Right atrium auricular region (tissue), 2 donors: Measurements from ENCODE around the gene KCNIP4. TPM values are rescaled to one million over a fixed set of nuclear protein-coding genes. Genes with fewer than 3 reads are reported as not detected.

Experiments
- DNase-seq: peaks from one replicate; pipeline ENCODE4 v3.0.0-alpha.2; 2019; ENCODE audit warnings: low spot score
- H3K27ac ChIP-seq, 2 donors: fragments of 200-600 bp; sonication (generic); 1 replicate in 1 of 2; 2 replicates in 1 of 2; pipeline ENCODE4 v1.5.1; 2016 to 2019
- H3K27me3 ChIP-seq, 2 donors: fragments of 200-600 bp; sonication (generic); one replicate each; pipeline versions ENCODE4 v1.5.1 to v1.6.0; 2017 to 2019
- H3K36me3 ChIP-seq: fragments of 200-600 bp; sonication (generic); one replicate; pipeline ENCODE4 v1.5.1; 2016
- H3K4me1 ChIP-seq, 2 donors: fragments of 200-600 bp; sonication (generic); one replicate each; pipeline versions ENCODE4 v1.5.1 to v1.6.0; 2017 to 2019
- H3K4me3 ChIP-seq, 2 donors: fragments of 200-600 bp; sonication (generic); 1 replicate in 1 of 2; 2 replicates in 1 of 2; pipeline ENCODE4 v1.5.1; 2017 to 2019; ENCODE audit warnings: mild to moderate bottlenecking in 1 of 2, moderate library complexity in 1 of 2
- H3K9me3 ChIP-seq, 2 donors: fragments of 200-600 bp; sonication (generic); one replicate each; pipeline ENCODE4 v1.5.1; 2019
- total RNA-seq, 2 donors: library from RNA; depleted of rRNA; stranded (reverse); fragments of >200 nt; gene quantifications; one replicate each; pipeline ENCODE4 v1.1.0, GENCODE V29; 2016
- TF ChIP-seq, protein P1 (sequence below), 2 donors: fragments of 200-600 bp; sonication (generic); IDR thresholded peaks; one replicate each; pipeline ENCODE4 v1.5.1; 2019; ENCODE audit warnings: antibody characterized with exemption in 2 of 2

Gene KCNIP4
- total RNA-seq, 2 donors from 2014 or later: not detected

DNA sequence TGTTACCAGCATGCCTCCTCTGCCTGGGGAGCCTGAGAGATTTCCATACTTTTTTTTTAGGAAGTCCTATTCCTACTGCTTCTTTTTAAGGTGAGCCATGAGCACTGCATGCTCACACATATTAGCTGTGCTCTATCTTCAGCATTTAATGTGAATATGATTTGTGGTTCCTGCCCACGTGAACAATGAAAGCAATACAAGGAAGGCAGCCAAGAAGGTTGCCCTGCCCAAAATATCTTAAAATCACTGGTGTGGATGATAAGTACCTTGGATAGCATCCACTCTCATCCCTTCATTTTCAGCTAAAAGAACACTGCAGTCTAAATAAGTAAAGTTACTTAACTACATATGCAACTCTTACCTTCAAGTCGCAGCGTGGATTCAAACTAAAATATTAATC lies 640.9 kb downstream of the KCNIP4 start:
- no peaks in the 10 kb centered on the region for H3K36me3 ChIP-seq
- no peaks in the 10 kb centered on the region for H3K4me1 ChIP-seq
- H3K27ac ChIP-seq: no peak overlapping the region
- H3K27me3 ChIP-seq: no peaks in the 10 kb centered on the region
- DNase-seq: no peak
- no peak overlapping the region for H3K4me3 ChIP-seq
- TF ChIP-seq, protein P1, sequence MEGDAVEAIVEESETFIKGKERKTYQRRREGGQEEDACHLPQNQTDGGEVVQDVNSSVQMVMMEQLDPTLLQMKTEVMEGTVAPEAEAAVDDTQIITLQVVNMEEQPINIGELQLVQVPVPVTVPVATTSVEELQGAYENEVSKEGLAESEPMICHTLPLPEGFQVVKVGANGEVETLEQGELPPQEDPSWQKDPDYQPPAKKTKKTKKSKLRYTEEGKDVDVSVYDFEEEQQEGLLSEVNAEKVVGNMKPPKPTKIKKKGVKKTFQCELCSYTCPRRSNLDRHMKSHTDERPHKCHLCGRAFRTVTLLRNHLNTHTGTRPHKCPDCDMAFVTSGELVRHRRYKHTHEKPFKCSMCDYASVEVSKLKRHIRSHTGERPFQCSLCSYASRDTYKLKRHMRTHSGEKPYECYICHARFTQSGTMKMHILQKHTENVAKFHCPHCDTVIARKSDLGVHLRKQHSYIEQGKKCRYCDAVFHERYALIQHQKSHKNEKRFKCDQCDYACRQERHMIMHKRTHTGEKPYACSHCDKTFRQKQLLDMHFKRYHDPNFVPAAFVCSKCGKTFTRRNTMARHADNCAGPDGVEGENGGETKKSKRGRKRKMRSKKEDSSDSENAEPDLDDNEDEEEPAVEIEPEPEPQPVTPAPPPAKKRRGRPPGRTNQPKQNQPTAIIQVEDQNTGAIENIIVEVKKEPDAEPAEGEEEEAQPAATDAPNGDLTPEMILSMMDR (IDR thresholded peaks at IDR 0.05): no peak
- H3K9me3 ChIP-seq: no peaks in the 10 kb centered on the region

DNA sequence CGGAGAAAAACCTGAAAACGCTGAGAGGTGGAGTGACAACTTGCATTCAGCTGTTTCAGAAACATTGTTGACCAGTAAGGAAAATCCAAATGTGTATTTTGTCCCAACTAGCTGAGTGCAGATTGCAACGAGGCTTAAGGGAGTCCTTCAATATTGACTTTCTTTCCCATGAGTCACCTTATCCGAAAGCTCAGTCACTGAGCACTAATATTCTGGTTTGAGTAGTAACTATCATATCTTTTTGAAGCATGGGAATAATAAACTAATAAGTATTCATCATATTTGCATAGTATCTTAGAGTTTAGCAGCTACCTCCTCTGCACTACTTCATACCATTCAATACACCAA lies 644.1 kb downstream of the KCNIP4 start:
- TF ChIP-seq, protein P1 (IDR thresholded peaks at IDR 0.05): no peak
- Histone ChIP-seq H3K4me3 (no peak overlapping the region), H3K27ac (no peak overlapping the region), H3K9me3 (no peaks in the 10 kb centered on the region), H3K27me3 (no peaks in the 10 kb centered on the region), H3K36me3 (no peaks in the 10 kb centered on the region), H3K4me1 (no peaks in the 10 kb centered on the region)
- DNase-seq: no peak

DNA sequence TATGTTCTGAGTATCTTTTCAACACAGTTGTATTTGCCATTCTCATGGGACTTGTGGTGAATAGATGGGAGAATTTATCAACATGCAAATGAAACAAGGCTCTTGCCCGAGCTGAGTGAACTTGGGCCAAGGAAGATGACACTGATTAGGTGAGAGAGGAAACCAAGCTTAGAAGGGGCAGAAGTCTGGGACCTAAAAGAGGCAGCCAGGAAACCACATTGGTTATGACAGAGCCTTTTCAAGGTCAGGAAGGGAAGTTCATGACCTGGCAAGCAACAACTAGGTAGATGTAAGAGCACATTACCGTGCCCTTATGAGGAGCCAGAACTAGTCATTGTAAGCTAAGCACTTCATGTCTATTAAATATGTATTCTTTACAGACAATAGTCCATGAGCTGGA lies 658.0 kb downstream of the KCNIP4 start:
- H3K9me3 ChIP-seq: no peaks in the 10 kb centered on the region
- H3K27ac ChIP-seq: no peak overlapping the region

DNA sequence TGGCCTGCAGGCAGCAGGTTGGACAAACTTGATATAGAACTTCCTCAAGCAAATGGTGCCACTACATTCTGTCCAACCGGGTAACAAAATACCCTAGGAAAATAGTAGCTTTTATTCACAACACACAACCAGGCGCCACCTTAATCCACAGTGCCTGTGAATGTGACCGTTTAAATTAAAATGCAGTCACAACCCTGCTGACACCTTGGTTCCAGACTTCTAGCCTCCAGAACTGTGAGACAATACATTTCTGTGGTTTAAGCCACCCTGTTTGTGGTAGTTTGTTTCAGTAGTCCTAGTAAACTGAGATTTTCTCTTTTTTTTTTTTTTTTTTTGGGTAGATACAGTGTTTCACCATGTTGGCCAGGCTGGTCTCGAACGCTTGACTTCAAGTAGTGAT lies 672.5 kb downstream of the KCNIP4 start:
- no peaks in the 10 kb centered on the region for H3K36me3 ChIP-seq
- TF ChIP-seq, protein P1 (IDR thresholded peaks at IDR 0.05): no peak
- H3K4me3 ChIP-seq: no peak overlapping the region
- H3K4me1 ChIP-seq: no peaks in the 10 kb centered on the region
- no peak overlapping the region for H3K27ac ChIP-seq
- no peaks in the 10 kb centered on the region for H3K9me3 ChIP-seq
- H3K27me3 ChIP-seq: no peaks in the 10 kb centered on the region
- DNase-seq: no peak

More for the DNA sequence above, 658.0 kb downstream of the KCNIP4 start:
- H3K27me3 ChIP-seq: no peaks in the 10 kb centered on the region
- no peak overlapping the region for H3K4me3 ChIP-seq
- no peaks in the 10 kb centered on the region for H3K36me3 ChIP-seq
- no peaks in the 10 kb centered on the region for H3K4me1 ChIP-seq
- DNase-seq: no peak
- TF ChIP-seq, protein P1 (IDR thresholded peaks at IDR 0.05): no peak

DNA sequence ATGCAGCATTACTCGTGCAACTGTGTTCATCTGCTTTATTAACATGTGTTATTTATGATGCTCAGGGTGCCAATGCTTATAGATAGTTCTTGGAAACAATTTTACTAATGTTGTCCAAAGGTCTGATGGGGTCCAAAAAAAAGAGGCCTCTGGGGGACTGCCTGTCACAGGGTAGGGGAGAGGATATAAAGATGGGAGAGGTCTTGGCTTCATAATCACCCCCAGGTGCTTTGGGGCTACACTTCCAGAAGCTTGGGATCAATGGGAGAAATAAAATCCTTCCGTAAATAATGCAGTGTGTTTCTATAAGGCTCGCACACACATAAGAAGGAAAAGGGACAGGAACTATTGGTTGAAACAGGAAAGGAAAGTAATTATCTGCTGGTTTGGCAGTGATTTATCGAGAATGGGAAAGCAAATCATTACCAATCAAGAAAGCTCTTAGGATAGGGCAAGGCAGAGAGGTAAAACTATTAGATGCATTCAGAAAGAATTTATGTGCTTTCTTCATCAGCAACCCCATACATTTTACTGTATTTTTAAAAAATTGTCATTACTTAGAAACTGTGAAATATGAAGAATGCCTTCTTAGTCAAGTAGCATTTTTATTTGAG lies 677.0 kb downstream of the KCNIP4 start:
- Histone ChIP-seq H3K4me1 (no peaks in the 10 kb centered on the region), H3K36me3 (no peaks in the 10 kb centered on the region), H3K4me3 (no peak overlapping the region), H3K27me3 (no peaks in the 10 kb centered on the region), H3K27ac (no peak overlapping the region), H3K9me3 (no peaks in the 10 kb centered on the region)
- no peak for DNase-seq
- TF ChIP-seq, protein P1 (IDR thresholded peaks at IDR 0.05): no peak

DNA sequence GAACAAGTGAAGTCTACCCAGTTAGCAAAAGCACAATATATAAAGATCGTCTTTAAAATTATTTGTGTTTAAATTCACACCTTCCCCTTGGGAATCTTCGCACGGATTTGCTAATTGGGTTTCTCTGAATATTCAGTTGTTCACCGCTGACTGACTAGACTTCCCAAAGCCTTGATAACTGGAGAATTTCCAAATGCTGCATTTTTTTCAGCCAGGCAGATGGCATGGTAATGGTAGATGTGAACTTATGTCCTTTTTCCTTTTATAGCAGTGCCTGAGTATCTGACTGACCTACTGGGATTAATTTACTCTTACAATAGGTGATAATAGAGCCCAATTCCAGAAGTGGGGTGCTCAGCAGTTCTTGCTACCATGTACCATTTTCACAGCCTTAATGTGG lies 700.2 kb downstream of the KCNIP4 start:
- H3K27me3 ChIP-seq: no peaks in the 10 kb centered on the region
- no peaks in the 10 kb centered on the region for H3K9me3 ChIP-seq
- no peaks in the 10 kb centered on the region for H3K4me1 ChIP-seq
- no peak overlapping the region for H3K27ac ChIP-seq
- no peak for DNase-seq
- H3K4me3 ChIP-seq: no peak overlapping the region
- TF ChIP-seq, protein P1 (IDR thresholded peaks at IDR 0.05): no peak
- no peaks in the 10 kb centered on the region for H3K36me3 ChIP-seq
